ENCODE measurements around the gene NUDT15. TPM values are rescaled to one million over a fixed set of nuclear protein-coding genes. Genes with fewer than 3 reads are reported as not detected.

NUDT15 gene
- total and polyA plus RNA-seq, 2 of the 8 experiments (the other 6 are each of a cell fraction or from before 2014, with no cell fraction given): 37.8 to 65.9 TPM

GRCh38 chr13:48094781-48095502, 57.4 kb downstream of the NUDT15 start, which contains the start of gene MED4 (continued):
- peak; percentile 76 for TF ChIP-seq MAX (IDR thresholded peaks at IDR 0.05)
- TF ChIP-seq CTCF (IDR thresholded peaks at IDR 0.05; ENCODE audit: control extremely low read depth in 1 of 3, insufficient read depth in 1 of 3, low read depth in 1 of 3, low read length in 3 of 3): peak; percentile 97 to 99 (median 98)
- no peak for TF ChIP-seq SIX5 (IDR thresholded peaks at IDR 0.05; ENCODE audit: low read depth, low read length)
- peak; percentile 54 for TF ChIP-seq KDM4A (IDR thresholded peaks at IDR 0.05; ENCODE audit: low read depth, low read length, severe bottlenecking)
- TF ChIP-seq SIN3A (conservative IDR thresholded peaks at IDR 0.05 in 1 of 2, IDR thresholded peaks at IDR 0.05 in 1 of 2; ENCODE audit: low read depth in 1 of 2, low read length in 2 of 2): no peak
- TF ChIP-seq SP1 (IDR thresholded peaks at IDR 0.05; ENCODE audit: low read depth, low read length): no peak
- TF ChIP-seq E2F6 (IDR thresholded peaks at IDR 0.05): peak; percentile 82
- peak; percentile 84 for TF ChIP-seq EGR1 (IDR thresholded peaks at IDR 0.05; ENCODE audit: borderline replicate concordance, low read depth, low read length)
- 0 out of 4 replicates have a peak, but pooled peaks of 1 of the 2 experiments have one; percentile 53 for TF ChIP-seq HDAC2 (IDR thresholded peaks at IDR 0.05; ENCODE audit: borderline replicate concordance in 1 of 2, low read depth in 2 of 2, low read length in 2 of 2)
- no peak for TF ChIP-seq CHD1 (IDR thresholded peaks at IDR 0.05; ENCODE audit: low read depth, low read length)
- no peak for TF ChIP-seq CBX8 (IDR thresholded peaks at IDR 0.05; ENCODE audit: borderline replicate concordance, low read depth, low read length)
- TF ChIP-seq NRF1 (IDR thresholded peaks at IDR 0.05; ENCODE audit: low read depth, low read length): peak; percentile 88
- TF ChIP-seq SAP30 (IDR thresholded peaks at IDR 0.05; ENCODE audit: insufficient read depth, insufficient replicate concordance, low read length): no peak
- TF ChIP-seq SIRT6 (IDR thresholded peaks at IDR 0.05; ENCODE audit: low read length): no peak
- TF ChIP-seq TCF12 (IDR thresholded peaks at IDR 0.05; ENCODE audit: low read depth, low read length): peak; percentile 89; the same call in 1 of the 2 replicates
- no peak for TF ChIP-seq JUN (IDR thresholded peaks at IDR 0.05; ENCODE audit: low read depth, low read length)
- TF ChIP-seq TAF7 (optimal IDR thresholded peaks at IDR 0.05; ENCODE audit: borderline replicate concordance, low read depth, low read length): peak; percentile 96
- TF ChIP-seq YY1 (IDR thresholded peaks at IDR 0.05; ENCODE audit: low read depth, low read length): peak; percentile 96
- peak; percentile 99 for TF ChIP-seq TAF1 (IDR thresholded peaks at IDR 0.05; ENCODE audit: low read depth, low read length)
- no peak for TF ChIP-seq HDAC6 (IDR thresholded peaks at IDR 0.05; ENCODE audit: low read depth, low read length)
- TF ChIP-seq POLR2AphosphoS5 (IDR thresholded peaks at IDR 0.05; ENCODE audit: low read depth, low read length): peak; percentile 96
